Ovary (tissue), 9 donors: ENCODE data around the gene ICAM3. TPM values are rescaled to one million over a fixed set of nuclear protein-coding genes. Genes with fewer than 3 reads are reported as not detected.

Experiments used
- DNase-seq, 5 donors: peaks; one replicate each; pipeline ENCODE4 v3.0.0-alpha.2; 2019 to 2020
- H3K27ac ChIP-seq, 2 donors: fragments of 200-600 bp; one replicate each; pipeline versions ENCODE4 v1.5.1 to v1.8.0; 2019 to 2022
- H3K27me3 ChIP-seq: fragments of 200-600 bp; one replicate; pipeline ENCODE4 v1.8.0; 2022
- H3K36me3 ChIP-seq: fragments of 200-600 bp; sonication (generic); one replicate; pipeline ENCODE4 v1.5.1; 2019
- H3K4me1 ChIP-seq: one replicate; pipeline ENCODE4 v1.8.1; 2013; ENCODE audit warnings: mild to moderate bottlenecking, moderate library complexity; ENCODE audit not compliant: insufficient read depth
- H3K4me3 ChIP-seq: fragments of 200-600 bp; sonication (generic); one replicate; pipeline ENCODE4 v1.5.1; 2017
- H3K9me3 ChIP-seq, 2 donors: fragments of 200-600 bp in 1 of 2; sonication (generic) in 1 of 2; one replicate each; pipeline versions ENCODE4 v1.5.1 to v1.8.1; 2013 to 2019; ENCODE audit warnings: mild to moderate bottlenecking in 1 of 2, moderate library complexity in 1 of 2
- CTCF ChIP-seq, 3 donors: fragments of 450-650 bp in 2 of 3; fragments of 200-600 bp in 1 of 3; IDR thresholded peaks; one replicate each; pipeline versions ENCODE4 v1.5.1 to v1.8.0; 2016 to 2022; ENCODE audit warnings: antibody characterized with exemption in 3 of 3, mild to moderate bottlenecking in 1 of 3
- EP300 ChIP-seq: sonication (generic); formaldehyde crosslinking; IDR thresholded peaks from one replicate; pipeline ENCODE4 v1.6.1; 2017; ENCODE audit warnings: antibody characterized with exemption
- POLR2A ChIP-seq: fragments of 450-650 bp; IDR thresholded peaks from one replicate; pipeline ENCODE4 v1.6.1; 2017; ENCODE audit warnings: antibody characterized with exemption, mild to moderate bottlenecking, moderate library complexity
- WGBS, 3 donors: extraction: QIAGEN DNeasy Blood & Tissue Kit in 1 of 3; methylation state at CpG; one replicate each; pipeline versions ENCODE4 v1.1.5 to v1.1.7; 2013 to 2017; 5-methylcytosine and 5-hydroxymethylcytosine counted together
- intact Hi-C, 4 donors: fragments of 100-400 bp; cut with DNase I; formaldehyde crosslinking; loops; one replicate each; pipeline versions ENCODE4 v1.11.0 to v1.15.1; 2022 to 2023
- polyA plus RNA-seq, 2 donors: library from polyadenylated mRNA; stranded (reverse); fragments of 200-250 nt in 1 of 2; fragments of 350-450 nt in 1 of 2; fragmentation: Illumina TruSeq in 1 of 2; extraction: RNeasy Lipid Tissue Mini Kit (QIAGEN cat#74804) in 1 of 2; gene quantifications; one replicate each; pipeline ENCODE4 v1.2.3, GENCODE V29; 2013 to 2014
- total RNA-seq, 7 donors: library from RNA; depleted of rRNA in 2 of 7; stranded (reverse); fragments of >200 nt in 2 of 7; fragmentation: NEBNext Ultra II Directional in 3 of 7; extraction: Animal tissue kit (Norgen Biotek cat#: 25700) in 3 of 7; gene quantifications; one replicate each; pipeline versions ENCODE4 v1.1.0 to v1.2.4, GENCODE V29; 2016 to 2023
- donor health status: DM: no; HTN: no; CAD: no; lungs with moderate emphysema.
- donor health status: DM: no; HTN: no; CAD: no.
- donor health status: Bipolar disorder and iron deficiency.
- donor health status: DM: yes; HTN: yes; CAD: no.
- donor health status: DM: no; HTN: no; CAD: no.
- donor health status: DM: yes; HTN: yes; CAD: no.

The ICAM3 gene
- total and polyA plus RNA-seq, 9 donors = 2.2 to 10.9 (median 3.9) TPM

GRCh38 chr19:10315335-10316214, 23.8 kb downstream of the ICAM3 start, which contains the start of gene FDX2:
TSS of gene FDX2 (minus strand) at chr19:10316015. CDS start at chr19:10315996, 19 bp downstream.
- DNase-seq = peak; percentile 84 to 92 (median 89)
- H3K27me3 ChIP-seq = no peaks in the 10 kb centered on the region
- H3K9me3 ChIP-seq = no peaks in the 10 kb centered on the region
- no peak within 1 kb of the TSS for H3K27ac ChIP-seq
- intact Hi-C loops = no loop called here
- H3K36me3 ChIP-seq = no peaks in the 10 kb centered on the region
- H3K4me3 ChIP-seq = peak within 1 kb of the TSS; percentile 59
- TF ChIP-seq POLR2A (peak; percentile 4), CTCF (IDR thresholded peaks at IDR 0.05) (no peak), EP300 (no peak)
- WGBS, 3 donors = 0 to 1% (median 1%) methylated on average over 54 to 55 of the region's 55 CpGs
- peaks cover 3% of the 10 kb centered on the region for H3K4me1 ChIP-seq

GRCh38 chr19:10309423-10309822, 30.0 kb downstream of the ICAM3 start, which contains the start of gene ZGLP1:
TSS of gene ZGLP1 (minus strand) at chr19:10309815.
- Histone ChIP-seq H3K4me1 (no peaks in the 10 kb centered on the region), H3K4me3 (no peak within 1 kb of the TSS), H3K27me3 (no peaks in the 10 kb centered on the region), H3K36me3 (no peaks in the 10 kb centered on the region), H3K9me3 (no peaks in the 10 kb centered on the region), H3K27ac (no peak within 1 kb of the TSS)
- no peak for DNase-seq
- WGBS, 3 donors = 88 to 89% (median 88%) methylated on average over 24 of the region's 24 CpGs
- TF ChIP-seq CTCF (IDR thresholded peaks at IDR 0.05) (no peak), EP300 (no peak), POLR2A (no peak)
- intact Hi-C loops = no loop called here

GRCh38 chr19:10306327-10306726, 33.1 kb downstream of the ICAM3 start:
- TF ChIP-seq CTCF (IDR thresholded peaks at IDR 0.05) = no peak
- no peak for TF ChIP-seq EP300
- H3K27ac ChIP-seq = no peak overlapping the region
- no peak overlapping the region for H3K4me3 ChIP-seq
- intact Hi-C loops = no loop called here
- H3K36me3 ChIP-seq = no peaks in the 10 kb centered on the region
- no peaks in the 10 kb centered on the region for H3K4me1 ChIP-seq
- H3K9me3 ChIP-seq = no peaks in the 10 kb centered on the region
- DNase-seq = no peak
- whole genome bisulfite sequencing, 3 donors = 87 to 92% (median 91%) methylated on average over 5 of the region's 5 CpGs
- no peaks in the 10 kb centered on the region for H3K27me3 ChIP-seq

- H3K4me1 ChIP-seq = no peaks in the 10 kb centered on the region
- H3K4me3 ChIP-seq = no peak overlapping the region
- intact Hi-C loops = no loop called here
- DNase-seq = no peak
- no peaks in the 10 kb centered on the region for H3K9me3 ChIP-seq
- TF ChIP-seq POLR2A (no peak), CTCF (IDR thresholded peaks at IDR 0.05) (no peak), EP300 (no peak)
- 70 to 75% (median 72%) methylated on average over 17 of the region's 17 CpGs for WGBS, 3 donors
- no peaks in the 10 kb centered on the region for H3K36me3 ChIP-seq
- H3K27me3 ChIP-seq = no peaks in the 10 kb centered on the region
- no peak overlapping the region for H3K27ac ChIP-seq
Observed at GRCh38 chr19:10305139-10305806, 34.2 kb downstream of the ICAM3 start.
